GM19240 (cell line): ENCODE data around the gene BCAS3.

Experiments
- DNase-seq: peaks from one replicate; pipeline ENCODE4 v3.0.0; 2011; ENCODE audit warnings: low spot score; ENCODE audit not compliant: insufficient read length

The BCAS3 gene

DNA sequence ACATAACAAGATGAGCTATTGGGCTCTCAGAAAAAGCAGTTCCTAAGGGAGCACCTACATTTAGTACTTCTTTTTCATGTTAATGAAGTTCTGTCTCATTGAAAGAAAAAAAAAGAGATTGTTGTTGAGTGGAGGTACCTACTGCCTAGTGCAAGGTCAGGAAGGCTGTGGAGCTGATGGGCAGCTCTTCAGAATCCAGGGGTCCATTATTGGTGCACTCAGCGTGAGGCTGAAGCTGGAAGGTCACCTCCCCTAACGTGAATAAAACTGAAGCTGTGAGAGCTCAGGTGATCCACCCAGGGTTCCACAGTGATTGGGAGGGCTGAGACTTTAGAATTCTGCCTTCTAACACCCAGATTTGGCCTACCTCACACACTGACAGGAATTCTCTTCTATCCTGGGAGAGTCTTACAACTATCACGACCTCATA, 568.1 kb downstream of the BCAS3 start:
- no peak for DNase-seq

- no peak for DNase-seq
These were observed 569.8 kb downstream of the BCAS3 start for GRCh38 chr17:61247439-61247838.

GRCh38 chr17:61248399-61248798, 570.7 kb downstream of the BCAS3 start:
- DNase-seq = no peak

- DNase-seq = no peak
These were observed 572.1 kb downstream of the BCAS3 start for GRCh38 chr17:61249649-61250299.

DNA sequence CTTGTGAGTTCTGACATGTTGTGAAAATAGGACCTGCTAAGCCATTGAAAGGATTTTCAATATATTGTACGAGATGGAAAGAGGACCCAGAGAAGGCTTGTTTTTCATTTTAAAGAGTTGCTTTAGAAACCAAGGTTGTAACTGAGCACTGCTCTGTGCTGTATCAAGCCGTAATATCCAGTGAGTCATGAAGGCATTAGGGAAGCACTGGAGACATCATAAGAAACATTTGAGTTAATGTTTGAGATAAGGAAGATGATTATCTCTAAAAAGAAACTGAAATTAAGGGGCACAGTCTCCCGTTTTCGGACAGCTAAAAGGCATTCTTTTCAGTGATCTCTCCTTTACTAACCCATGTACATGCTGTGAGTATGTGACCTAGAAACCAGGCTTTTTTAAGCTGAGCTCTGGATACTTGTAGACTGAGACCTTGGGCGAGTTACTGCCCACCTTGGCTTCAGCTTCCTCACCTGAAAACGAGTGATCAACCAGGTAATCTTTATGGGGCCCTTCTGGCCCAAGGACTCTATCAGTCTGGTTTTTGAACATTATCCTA, 572.8 kb downstream of the BCAS3 start:
- no peak for DNase-seq

DNA sequence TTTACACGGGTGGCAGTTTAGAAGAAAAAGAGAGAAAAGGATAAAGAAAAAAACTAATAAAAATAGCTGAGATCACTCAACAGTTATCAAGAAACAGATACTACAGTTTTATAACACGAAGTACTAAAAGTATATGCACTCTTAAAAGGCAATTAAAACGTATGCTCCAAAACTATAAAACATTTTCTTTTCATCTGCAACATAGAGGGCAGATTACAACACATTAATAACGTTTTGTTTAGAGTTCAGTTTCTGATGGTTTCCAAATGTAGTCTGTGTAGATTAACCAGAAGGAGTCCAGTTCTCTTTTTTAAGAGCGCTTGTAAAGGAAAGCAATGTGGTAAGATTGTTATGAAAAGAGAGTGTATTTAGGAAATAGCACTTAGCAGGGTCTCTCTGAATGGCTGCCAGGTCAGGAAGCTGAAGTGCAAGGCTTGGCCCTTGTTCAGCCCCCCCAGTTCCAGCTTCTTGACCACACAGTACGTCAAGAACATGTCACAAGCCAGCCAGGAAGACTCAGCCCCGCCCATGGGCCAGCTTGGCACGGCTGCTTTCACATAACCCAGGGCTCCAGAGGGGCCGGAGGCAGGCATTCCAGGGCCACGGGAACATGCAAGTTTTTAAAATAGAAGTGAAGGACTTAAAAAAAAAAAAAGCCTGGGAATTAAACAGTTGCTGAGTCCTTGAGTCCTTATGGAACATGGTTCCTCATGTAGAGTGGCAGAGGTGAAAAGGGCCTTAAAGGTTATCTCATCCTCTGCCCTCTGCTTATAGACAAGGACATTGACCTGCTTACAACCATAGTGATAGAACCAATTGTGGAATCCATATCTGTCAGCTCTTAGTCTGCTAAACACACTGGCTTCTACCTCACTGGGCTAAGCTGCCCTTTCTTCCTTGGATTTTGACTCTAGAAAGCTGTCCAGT, 574.6 kb downstream of the BCAS3 start:
- no peak for DNase-seq

GRCh38 chr17:61253362-61253761, 575.7 kb downstream of the BCAS3 start:
- DNase-seq = no peak

DNA sequence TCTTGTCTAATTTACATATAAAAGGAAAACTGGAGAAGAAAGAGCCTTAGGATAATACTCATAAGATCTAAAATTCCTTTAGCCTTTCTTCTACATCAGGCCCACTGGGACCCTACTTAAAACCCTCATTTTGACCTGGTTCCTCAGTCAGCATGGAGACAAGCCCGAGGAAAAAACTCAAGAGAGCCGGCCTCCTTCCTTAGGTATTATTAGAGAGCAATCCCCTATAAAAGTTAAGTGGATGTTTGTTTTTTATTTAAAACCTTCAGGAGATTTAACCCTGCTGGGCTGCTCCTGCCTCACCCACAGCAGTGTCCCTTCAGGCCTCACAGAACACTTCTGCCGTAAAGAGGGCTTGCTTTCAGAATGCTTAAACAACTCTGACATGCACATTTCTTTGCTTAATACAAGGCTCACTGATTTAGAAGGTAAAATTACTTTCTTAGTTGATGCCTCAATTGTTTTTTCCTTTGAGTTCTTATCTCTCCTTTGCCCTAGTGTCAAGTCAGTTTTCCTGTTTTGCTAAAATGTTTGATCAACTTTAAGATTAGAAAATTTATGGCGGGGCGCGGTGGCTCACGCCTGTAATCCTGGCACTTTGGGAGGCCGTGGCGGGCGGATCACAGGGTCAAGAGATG, 576.4 kb downstream of the BCAS3 start:
- no peak for DNase-seq

DNA sequence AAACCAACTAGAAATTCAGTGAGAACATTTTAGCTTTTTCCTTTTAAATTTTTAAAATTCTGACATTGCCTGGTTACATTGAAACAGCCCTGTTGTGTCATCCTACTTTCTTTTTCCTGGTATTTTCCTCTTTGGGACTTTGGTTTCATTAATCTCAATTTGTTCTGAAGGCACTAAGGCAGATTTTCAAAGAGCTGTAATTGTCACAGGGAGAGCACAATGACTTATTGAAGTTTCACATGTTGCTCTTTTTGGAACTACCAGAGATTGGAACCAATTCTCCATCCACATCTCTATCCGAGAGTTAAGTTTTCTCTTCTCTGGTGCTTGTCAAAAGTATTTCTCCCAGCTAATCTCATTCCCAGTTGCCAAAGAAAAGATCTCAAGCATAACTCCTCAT, 577.3 kb downstream of the BCAS3 start:
- DNase-seq = no peak

DNA sequence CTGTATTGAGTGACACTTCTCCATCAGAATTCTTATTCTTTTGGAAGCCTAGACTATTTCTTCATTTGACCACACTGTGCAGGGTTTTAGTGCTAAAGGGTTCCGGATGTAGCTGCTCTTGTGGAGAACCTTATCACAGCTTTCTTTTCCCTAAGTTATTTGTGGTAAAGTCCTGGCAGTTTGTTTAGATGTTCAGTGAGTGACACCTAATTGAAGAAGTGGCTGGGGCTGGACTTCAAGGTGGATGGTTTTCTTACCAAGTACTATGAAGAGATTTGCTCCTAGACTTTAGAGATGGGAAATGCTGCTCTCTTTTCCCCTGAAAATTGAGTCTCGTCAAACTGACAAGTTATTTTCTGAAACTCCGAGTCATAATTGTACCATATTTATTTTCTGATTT, 578.0 kb downstream of the BCAS3 start:
- no peak for DNase-seq

GRCh38 chr17:61259360-61259759, 581.7 kb downstream of the BCAS3 start:
- no peak for DNase-seq

GRCh38 chr17:61260071-61260797, 582.6 kb downstream of the BCAS3 start:
- no peak for DNase-seq

DNA sequence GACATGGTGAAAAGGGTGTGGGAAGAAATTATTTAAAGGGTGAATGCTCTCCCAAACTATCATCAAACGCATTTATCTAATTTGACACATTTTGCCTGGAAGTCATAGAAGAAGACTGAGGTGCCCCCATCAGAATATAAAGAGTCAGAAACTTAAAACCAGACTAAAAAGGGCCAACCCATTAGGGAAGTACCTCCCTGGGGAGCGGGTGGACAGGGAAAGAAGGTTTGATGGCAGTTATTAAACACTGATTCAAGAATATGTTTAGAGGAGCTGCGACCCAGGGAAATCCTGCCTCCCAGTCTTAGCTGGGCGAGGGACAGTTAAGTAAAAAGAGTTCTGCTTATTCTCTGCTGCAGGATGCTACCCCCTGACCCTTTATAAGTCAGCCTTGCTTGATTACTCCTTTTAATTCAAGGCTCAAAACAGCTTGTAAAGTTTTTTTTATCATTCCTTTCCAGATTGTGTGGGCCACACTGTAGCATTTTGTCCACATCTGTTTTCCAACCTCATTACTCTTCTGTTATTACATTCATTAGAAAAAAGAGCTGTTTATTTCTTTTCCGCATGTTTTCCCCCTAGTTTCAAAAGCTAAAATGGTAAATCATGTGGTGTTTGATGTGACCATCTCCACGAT, 583.5 kb downstream of the BCAS3 start:
- no peak for DNase-seq

GRCh38 chr17:61265397-61265796, 587.7 kb downstream of the BCAS3 start:
- no peak for DNase-seq

GRCh38 chr17:61267847-61268246, 590.2 kb downstream of the BCAS3 start:
- DNase-seq = no peak

DNA sequence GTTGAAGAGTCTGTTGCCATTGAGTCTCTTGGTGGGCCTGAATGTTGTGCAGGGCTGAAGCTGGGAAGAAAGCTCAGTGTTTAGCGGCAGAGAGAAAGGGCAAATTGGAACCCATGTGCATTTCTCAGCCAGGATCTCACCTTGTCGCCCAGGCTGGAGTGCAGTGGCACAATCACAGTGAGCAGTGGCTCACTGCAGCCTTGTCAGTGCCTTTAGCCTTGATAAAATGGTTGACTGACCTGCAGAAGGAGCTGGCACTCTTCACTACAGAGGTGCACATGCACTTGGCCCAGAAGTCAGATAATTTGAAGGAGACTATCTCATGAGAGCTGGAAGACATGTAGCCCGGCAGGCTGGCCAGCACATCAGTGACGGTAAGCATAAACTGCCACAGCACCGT, 597.7 kb downstream of the BCAS3 start:
- DNase-seq = no peak

DNA sequence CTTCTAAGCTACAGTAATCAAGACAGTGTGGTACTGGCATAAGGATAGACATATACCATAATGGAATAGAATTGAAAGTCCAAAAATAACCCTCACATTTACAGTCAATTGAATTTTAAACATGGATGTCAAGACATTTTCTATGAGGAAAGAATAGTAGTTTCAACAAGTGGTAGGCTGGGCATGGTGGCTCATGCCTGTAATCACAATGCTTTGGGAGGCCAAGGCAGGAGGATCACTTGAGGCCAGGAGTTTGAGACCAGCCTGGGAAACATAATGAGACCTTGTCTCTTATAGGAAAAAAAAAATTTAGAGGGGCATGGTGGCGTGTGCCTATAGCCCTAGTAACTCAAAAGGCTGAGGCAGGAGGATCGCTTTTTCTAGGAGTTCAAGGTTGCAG, 599.2 kb downstream of the BCAS3 start:
- DNase-seq = no peak

DNA sequence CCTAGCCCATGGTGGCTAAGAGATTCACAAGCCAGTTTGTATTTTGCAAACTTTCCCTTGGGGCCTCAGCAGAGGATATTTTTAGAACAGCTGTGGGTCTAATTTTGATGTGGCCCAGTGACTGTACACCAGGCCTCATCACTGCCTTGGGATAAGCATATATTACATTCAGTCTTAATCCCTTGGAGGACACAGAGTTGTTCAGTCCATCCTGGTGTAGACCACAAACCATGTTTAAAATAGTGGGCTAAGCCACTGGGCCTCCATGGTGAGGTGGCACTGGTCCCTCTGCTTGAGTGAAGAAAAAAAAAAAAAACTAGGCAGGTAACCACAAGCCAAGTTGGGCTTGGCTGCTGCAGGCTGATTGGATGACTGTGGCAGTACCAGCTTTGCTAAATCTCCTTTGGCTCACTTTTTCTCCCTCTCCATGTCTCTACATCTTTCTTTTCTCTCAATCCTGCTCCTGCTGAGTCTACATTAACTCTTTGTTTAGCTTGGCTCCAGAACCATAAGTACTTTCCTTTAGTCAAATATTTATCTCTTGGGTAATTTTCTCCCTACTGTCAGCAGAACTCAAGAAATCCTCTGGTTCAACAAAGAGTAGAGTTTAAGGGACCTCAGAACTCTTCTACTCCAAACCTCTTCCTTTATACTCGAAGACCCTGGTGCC, 602.0 kb downstream of the BCAS3 start:
- DNase-seq = no peak

- DNase-seq = no peak
These were observed 602.7 kb downstream of the BCAS3 start for GRCh38 chr17:61280338-61280737.

GRCh38 chr17:61280851-61281250, 603.2 kb downstream of the BCAS3 start:
- no peak for DNase-seq
